ENCODE measurements around the gene S1PR3.

The S1PR3 gene

GRCh38 chr9:89006267-89006666, 15.0 kb downstream of the S1PR3 start:
- H3K4me3 ChIP-seq (ENCODE audit: control insufficient read depth, low read depth, low read length), result no peak overlapping the region
- no peak for DNase-seq (ENCODE audit: low read depth)
- no peak for TF ChIP-seq CTCF (IDR thresholded peaks at IDR 0.05; ENCODE audit: control insufficient read depth, insufficient read depth, low read depth, low read length, missing control alignments)

DNA sequence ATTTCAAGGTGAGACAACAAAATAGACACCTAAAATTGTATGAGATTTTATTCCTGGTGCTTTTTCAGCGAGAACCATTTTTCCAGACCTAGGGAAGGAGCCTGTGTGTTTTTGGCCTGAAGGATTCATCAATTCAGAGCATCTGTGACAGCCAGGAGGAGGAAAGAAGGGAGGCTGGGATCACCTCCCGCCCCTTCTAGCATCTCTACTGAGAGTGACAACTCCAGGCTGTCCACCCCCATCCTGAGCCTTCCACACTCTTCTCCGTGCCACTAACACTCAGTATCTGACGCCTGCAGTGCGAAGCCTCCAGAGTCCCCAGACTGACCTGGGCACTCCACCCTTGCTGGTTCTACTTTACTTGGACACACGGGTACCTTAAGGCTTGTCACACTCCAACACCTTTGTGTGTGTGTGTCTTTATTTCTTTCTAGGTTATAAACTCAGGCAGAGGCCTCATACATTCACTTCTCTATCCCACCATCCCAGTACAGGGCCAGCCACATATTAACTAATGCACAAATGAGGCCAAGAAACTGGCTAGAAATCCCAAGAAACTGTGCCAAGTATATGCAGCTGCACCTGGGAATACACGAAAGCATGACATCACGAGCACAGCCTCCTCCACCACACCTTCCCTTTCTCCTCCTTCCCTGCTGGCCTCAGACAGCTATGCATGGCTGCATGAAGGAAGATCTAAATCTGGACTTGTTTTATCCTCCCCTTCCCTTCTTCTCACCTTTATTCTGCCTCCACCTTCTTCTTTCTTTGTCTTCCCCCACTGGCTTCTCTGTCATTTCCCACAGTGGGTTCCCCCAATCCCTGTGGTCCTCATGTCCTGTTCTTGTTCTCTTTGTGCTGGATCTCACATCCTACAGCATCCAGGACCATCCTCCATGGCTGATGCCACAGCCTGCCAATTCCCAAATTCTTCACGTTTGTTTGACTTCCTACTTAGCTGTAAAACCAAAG, 16.0 kb downstream of the S1PR3 start:
- no peak overlapping the region for H3K4me3 ChIP-seq (ENCODE audit: control insufficient read depth, low read depth, low read length)
- TF ChIP-seq CTCF (IDR thresholded peaks at IDR 0.05; ENCODE audit: control insufficient read depth, insufficient read depth, low read depth, low read length, missing control alignments), result no peak
- DNase-seq (ENCODE audit: low read depth), result no peak

DNA sequence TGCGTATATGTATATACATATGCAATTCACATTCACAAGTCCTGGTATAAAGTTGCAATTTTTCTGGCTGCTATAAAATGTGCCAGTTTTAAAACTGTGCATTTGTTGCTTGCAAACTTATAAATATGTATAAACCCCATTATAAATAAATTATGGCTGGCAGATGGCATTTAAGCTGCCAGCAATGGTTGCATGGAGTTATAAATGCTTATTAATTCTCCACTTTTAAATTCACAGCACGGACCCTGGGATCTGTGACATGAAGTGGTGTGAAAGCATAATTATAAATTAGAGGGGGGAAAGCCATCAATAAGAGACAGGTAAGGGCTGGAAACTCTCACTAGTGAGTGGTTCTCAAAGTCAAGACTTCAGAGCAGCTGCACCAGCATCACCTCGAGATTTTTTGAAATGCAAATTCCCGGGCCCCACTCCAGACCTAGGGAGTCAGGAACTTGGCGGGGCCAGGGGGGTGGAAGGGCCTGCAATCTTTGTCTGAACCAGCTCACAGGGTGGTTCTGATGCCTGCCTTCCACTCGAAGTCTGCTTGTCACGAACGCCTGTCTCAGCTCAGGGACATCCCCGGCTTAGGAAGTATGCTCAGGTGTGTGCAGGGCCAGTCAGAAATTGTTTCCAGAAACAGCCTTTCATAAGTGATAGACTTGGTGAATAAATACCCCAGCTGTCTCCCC, 16.9 kb downstream of the S1PR3 start:
- H3K4me3 ChIP-seq (ENCODE audit: control insufficient read depth, low read depth, low read length), result no peak overlapping the region
- no peak for TF ChIP-seq CTCF (IDR thresholded peaks at IDR 0.05; ENCODE audit: control insufficient read depth, insufficient read depth, low read depth, low read length, missing control alignments)
- DNase-seq (ENCODE audit: low read depth), result no peak

GRCh38 chr9:89008744-89009545, 17.7 kb downstream of the S1PR3 start:
- no peak for DNase-seq (ENCODE audit: low read depth)
- H3K4me3 ChIP-seq (ENCODE audit: control insufficient read depth, low read depth, low read length), result no peak overlapping the region
- no peak for TF ChIP-seq CTCF (IDR thresholded peaks at IDR 0.05; ENCODE audit: control insufficient read depth, insufficient read depth, low read depth, low read length, missing control alignments)

GRCh38 chr9:89009546-89009840, 18.2 kb downstream of the S1PR3 start:
- no peak for TF ChIP-seq CTCF (IDR thresholded peaks at IDR 0.05; ENCODE audit: control insufficient read depth, insufficient read depth, low read depth, low read length, missing control alignments)
- DNase-seq (ENCODE audit: low read depth), result no peak
- no peak overlapping the region for H3K4me3 ChIP-seq (ENCODE audit: control insufficient read depth, low read depth, low read length)

DNA sequence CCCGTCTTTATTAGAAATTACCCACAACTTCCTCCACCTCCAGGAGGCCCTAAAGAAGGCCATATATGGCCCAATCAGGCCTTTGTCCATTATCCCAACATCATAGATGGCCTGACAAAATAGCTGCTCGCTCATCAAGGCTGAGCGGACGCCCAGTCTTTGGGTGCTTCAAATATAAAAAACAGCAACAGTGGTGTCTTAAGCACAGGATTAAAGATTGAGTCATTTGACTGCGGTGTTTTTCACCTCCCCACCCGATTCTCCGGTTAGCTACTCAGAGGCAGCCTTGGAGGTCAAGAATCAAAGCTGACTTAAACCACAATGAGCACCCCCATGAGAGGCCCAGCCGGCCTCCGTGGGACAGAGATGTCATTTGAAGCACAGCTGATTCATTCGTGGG, 18.8 kb downstream of the S1PR3 start:
- H3K4me3 ChIP-seq (ENCODE audit: control insufficient read depth, low read depth, low read length), result no peak overlapping the region
- DNase-seq (ENCODE audit: low read depth), result no peak
- no peak for TF ChIP-seq CTCF (IDR thresholded peaks at IDR 0.05; ENCODE audit: control insufficient read depth, insufficient read depth, low read depth, low read length, missing control alignments)
